ENCODE data around the gene KDELR3. TPM values are rescaled to one million over a fixed set of nuclear protein-coding genes. Genes with fewer than 3 reads are reported as not detected.

The KDELR3 gene
- total and polyA plus RNA-seq, 10 of the 15 experiments (the other 5 are each of a cell fraction or from before 2014, with no cell fraction given): 0.15 to 0.98 (median 0.25) TPM; not detected in 1

- in situ Hi-C loops (cut with MboI) (no loop called here), intact Hi-C loops (cut with micrococcal nuclease; ENCODE audit: unreplicated experiment) (no loop called here)
- BruUV-seq (replicated peaks): no TSS peak
- no peaks in the 10 kb centered on the region for H3K79me2 ChIP-seq (ENCODE audit: control insufficient read depth, insufficient read depth, low read length)
- H3K4me2 ChIP-seq (ENCODE audit: control insufficient read depth, insufficient read depth): no peak overlapping the region
- DNase-seq (ENCODE audit: low read depth, low spot score) (no peak), FAIRE-seq (no peak), ATAC-seq (no peak)
- 69% methylated on average over 3 of the region's 3 CpGs for WGBS (ENCODE audit: insufficient coverage, insufficient replicate concordance, low lambda C conversion rate, missing lambda C conversion rate)
- H3K27me3 ChIP-seq (replicated peaks in 1 of 2; ENCODE audit: control insufficient read depth in 2 of 2, insufficient read depth in 2 of 2, low read length in 1 of 2): no peaks in the 10 kb centered on the region
- H3K4me1 ChIP-seq (ENCODE audit: control insufficient read depth, insufficient read depth, low read length): no peaks in the 10 kb centered on the region
- CTCF ChIA-PET: interaction anchor here (2.7 kb wide), 1 partner anchor 13 kb away, joined by 13 read pairs; no protein-coding TSS in a partner anchor
- no peak overlapping the region for H2AFZ ChIP-seq (ENCODE audit: control insufficient read depth, low read depth, low read length)
- no peaks in the 10 kb centered on the region for H4K20me1 ChIP-seq (ENCODE audit: control insufficient read depth, insufficient read depth)
- H3K27ac ChIP-seq (ENCODE audit: control insufficient read depth, insufficient read depth): no peak overlapping the region
- no peak overlapping the region for H3K9ac ChIP-seq (ENCODE audit: control insufficient read depth, insufficient read depth, low read length)
- no peaks in the 10 kb centered on the region for H3K36me3 ChIP-seq (ENCODE audit: control insufficient read depth in 2 of 2, insufficient read depth in 2 of 2, low read length in 1 of 2)
- no peaks in the 10 kb centered on the region for H3K9me3 ChIP-seq (replicated peaks; ENCODE audit: control insufficient read depth, insufficient read depth, low read length)
- H3K4me3 ChIP-seq: no peak overlapping the region
- TF ChIP-seq ZNF622 (IDR thresholded peaks at IDR 0.05) (no peak), CEBPZ (IDR thresholded peaks at IDR 0.05; ENCODE audit: low read depth, low read length) (no peak), ZNF384 (IDR thresholded peaks at IDR 0.05; ENCODE audit: borderline replicate concordance, low read depth, low read length) (no peak), MAX (IDR thresholded peaks at IDR 0.05; ENCODE audit: low read depth, low read length) (no peak), RELB (IDR thresholded peaks at IDR 0.05; ENCODE audit: low read depth) (no peak), ZBTB11 (CRISPR knock-in tag; IDR thresholded peaks at IDR 0.05) (no peak), FOS (IDR thresholded peaks at IDR 0.05; ENCODE audit: borderline replicate concordance, extremely low read depth, insufficient read length) (no peak), MLLT1 (IDR thresholded peaks at IDR 0.05) (no peak), EED (IDR thresholded peaks at IDR 0.05; ENCODE audit: low read depth) (no peak), ASH2L (IDR thresholded peaks at IDR 0.05; ENCODE audit: borderline replicate concordance, low read depth) (no peak), TCF7 (IDR thresholded peaks at IDR 0.05; ENCODE audit: borderline replicate concordance) (no peak), NR2F1 (conservative IDR thresholded peaks at IDR 0.05) (no peak), NR2C1 (IDR thresholded peaks at IDR 0.05) (no peak)
- SMC1A ChIA-PET (ENCODE audit: uncharacterized antibody, unreplicated experiment): interaction anchor here (1.0 kb wide), 1 partner anchor 12 kb away, joined by 3 read pairs; no protein-coding TSS in a partner anchor
- POLR2A ChIA-PET: no interaction called here
- RAD21 ChIA-PET (ENCODE audit: unreplicated experiment): no interaction called here
Measured at GRCh38 chr22:38524429-38524828, 56.5 kb downstream of the KDELR3 start.
